Neural crest cell (in vitro differentiated cells): Measurements from ENCODE around the gene KIF18A. TPM values are rescaled to one million over a fixed set of nuclear protein-coding genes. Genes with fewer than 3 reads are reported as not detected.

Experiments used
- DNase-seq: peaks from one replicate; pipeline ENCODE4 v3.0.0; 2021; ENCODE audit warnings: low read depth, mixed read lengths, low spot score
- H3K27ac Mint-ChIP-seq: one replicate; pipeline ENCODE4 v1.8.0; 2021; ENCODE audit warnings: mild to moderate bottlenecking, mixed read lengths; ENCODE audit not compliant: unreplicated experiment
- H3K27me3 Mint-ChIP-seq: 2 replicates; pipeline ENCODE4 v1.8.0; 2021; ENCODE audit warnings: low read depth, mild to moderate bottlenecking, mixed read lengths
- H3K36me3 Mint-ChIP-seq: 2 replicates; pipeline ENCODE4 v1.8.0; 2021; ENCODE audit warnings: low read depth, mild to moderate bottlenecking, mixed read lengths
- H3K4me1 Mint-ChIP-seq: 2 replicates; pipeline ENCODE4 v1.8.0; 2021; ENCODE audit warnings: mixed read lengths
- H3K4me3 Mint-ChIP-seq: one replicate; pipeline ENCODE4 v1.8.0; 2021; ENCODE audit warnings: mild to moderate bottlenecking, mixed read lengths
- H3K9me3 Mint-ChIP-seq: 2 replicates; pipeline ENCODE4 v1.8.0; 2021; ENCODE audit warnings: mixed read lengths
- total RNA-seq: library from RNA; stranded (reverse); gene quantifications from 2 replicates; pipeline ENCODE4 v1.2.1, GENCODE V29; 2021
- TF ChIP-seq, protein P1 (sequence below): fragments of 200-600 bp; sonication (generic); conservative IDR thresholded peaks from 2 replicates; pipeline ENCODE4 v1.5.0; 2021; ENCODE audit warnings: antibody characterized with exemption, mild to moderate bottlenecking

The KIF18A gene
- total RNA-seq, 1 donor from 2014 or later: 28.2 TPM

DNA sequence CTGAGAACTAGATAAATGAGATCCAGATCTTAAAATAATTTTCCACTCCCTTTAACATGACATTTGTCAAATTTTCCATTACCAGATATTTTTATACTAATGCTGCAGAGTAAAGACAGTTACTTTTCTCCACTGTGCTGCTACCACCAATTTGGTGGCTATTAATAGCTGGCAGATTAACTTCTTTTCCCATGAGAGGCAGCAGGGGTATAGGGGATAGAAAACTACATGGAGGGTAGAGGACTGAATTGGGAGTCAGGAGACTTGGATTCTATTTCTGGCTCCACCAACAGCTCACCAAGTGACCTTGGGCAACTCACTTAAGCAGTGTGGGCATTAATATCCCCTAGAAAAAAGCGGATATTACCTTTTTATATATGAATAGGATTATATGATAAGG, 69.2 kb downstream of the KIF18A start:
- Mint-ChIP-seq H3K27me3 (no peaks in the 10 kb centered on the region), H3K9me3 (no peaks in the 10 kb centered on the region), H3K4me3 (no peak overlapping the region), H3K27ac (no peak overlapping the region), H3K4me1 (no peaks in the 10 kb centered on the region), H3K36me3 (peaks cover 9% of the 10 kb centered on the region)
- TF ChIP-seq, protein P1, sequence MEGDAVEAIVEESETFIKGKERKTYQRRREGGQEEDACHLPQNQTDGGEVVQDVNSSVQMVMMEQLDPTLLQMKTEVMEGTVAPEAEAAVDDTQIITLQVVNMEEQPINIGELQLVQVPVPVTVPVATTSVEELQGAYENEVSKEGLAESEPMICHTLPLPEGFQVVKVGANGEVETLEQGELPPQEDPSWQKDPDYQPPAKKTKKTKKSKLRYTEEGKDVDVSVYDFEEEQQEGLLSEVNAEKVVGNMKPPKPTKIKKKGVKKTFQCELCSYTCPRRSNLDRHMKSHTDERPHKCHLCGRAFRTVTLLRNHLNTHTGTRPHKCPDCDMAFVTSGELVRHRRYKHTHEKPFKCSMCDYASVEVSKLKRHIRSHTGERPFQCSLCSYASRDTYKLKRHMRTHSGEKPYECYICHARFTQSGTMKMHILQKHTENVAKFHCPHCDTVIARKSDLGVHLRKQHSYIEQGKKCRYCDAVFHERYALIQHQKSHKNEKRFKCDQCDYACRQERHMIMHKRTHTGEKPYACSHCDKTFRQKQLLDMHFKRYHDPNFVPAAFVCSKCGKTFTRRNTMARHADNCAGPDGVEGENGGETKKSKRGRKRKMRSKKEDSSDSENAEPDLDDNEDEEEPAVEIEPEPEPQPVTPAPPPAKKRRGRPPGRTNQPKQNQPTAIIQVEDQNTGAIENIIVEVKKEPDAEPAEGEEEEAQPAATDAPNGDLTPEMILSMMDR: no peak
- DNase-seq: no peak

DNA sequence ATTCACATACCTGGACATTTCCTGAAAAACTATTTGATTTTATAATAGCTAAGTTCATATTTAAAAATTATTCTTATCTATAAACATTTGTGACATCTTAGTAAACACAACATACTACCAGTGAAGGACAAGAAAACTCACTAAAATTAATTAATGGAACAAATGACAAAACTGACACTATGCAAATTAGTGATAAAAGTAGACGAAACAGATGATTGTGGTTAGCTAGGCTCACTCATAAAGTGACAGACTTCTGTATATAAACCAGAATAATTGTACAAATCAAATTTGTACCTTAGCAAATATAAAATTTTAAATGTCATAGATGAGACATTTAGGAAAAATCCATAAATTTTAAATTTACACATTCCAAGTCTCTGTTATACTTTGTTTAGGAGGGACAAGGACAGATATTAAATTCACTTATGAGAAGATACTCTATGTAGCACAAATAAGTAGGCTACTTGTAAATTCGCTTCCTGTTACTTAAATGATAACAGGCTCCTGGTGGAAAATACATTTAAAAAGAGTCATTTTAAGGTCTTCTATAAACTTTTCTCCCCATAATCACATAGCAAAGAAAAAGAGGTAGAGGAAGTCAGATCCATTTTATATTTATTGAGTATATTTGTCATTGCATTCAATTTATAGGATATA, 81.2 kb downstream of the KIF18A start:
- TF ChIP-seq, protein P1: no peak
- Mint-ChIP-seq H3K9me3 (no peaks in the 10 kb centered on the region), H3K4me1 (no peaks in the 10 kb centered on the region)

DNA sequence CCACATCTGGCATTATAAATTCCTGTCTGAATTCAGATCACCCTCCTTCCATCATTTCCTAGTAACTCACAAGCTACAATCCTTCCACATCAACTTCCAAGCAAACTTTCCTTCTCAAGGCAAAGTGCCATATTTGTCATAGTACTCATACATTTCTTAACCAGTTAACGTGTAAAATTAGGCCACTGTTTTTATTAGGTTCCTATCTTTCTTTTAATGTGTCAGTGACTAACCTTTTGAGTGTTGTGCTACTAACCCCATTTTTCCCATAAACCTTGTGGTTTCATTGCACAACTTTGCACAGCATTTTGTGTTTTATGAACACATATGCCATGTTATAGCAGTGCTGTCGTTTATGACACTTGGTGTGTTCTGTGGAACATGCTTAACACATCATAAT, 90.1 kb downstream of the KIF18A start:
- TF ChIP-seq, protein P1: no peak
- no peak for DNase-seq
- Mint-ChIP-seq H3K4me3 (no peak overlapping the region), H3K27me3 (no peaks in the 10 kb centered on the region), H3K4me1 (no peaks in the 10 kb centered on the region), H3K27ac (no peak overlapping the region), H3K9me3 (no peaks in the 10 kb centered on the region), H3K36me3 (peaks cover 4% of the 10 kb centered on the region)

More for the DNA sequence above, 81.2 kb downstream of the KIF18A start:
- H3K36me3 Mint-ChIP-seq: peaks cover 24% of the 10 kb centered on the region
- H3K27me3 Mint-ChIP-seq: no peaks in the 10 kb centered on the region
- no peak overlapping the region for H3K27ac Mint-ChIP-seq
- DNase-seq: no peak
- no peak overlapping the region for H3K4me3 Mint-ChIP-seq

DNA sequence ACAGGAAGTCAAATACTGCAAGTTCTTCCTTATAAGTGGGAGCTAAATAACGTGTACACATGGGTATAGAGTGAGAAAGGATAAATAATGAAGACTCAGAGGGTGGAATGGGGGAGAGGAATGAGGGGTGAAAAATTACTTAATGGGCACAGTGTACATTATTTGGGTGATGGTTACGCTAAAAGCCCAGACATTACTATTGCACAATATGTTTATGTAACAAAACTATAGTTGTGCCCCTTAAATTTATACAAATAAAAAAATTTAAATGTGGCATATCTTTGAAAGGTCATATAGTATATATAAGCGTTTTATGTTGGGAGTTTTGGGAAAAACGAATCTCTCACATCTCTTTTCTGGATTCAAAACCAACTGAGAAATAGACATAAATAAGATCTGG, 96.1 kb downstream of the KIF18A start:
- no peak for DNase-seq
- no peak overlapping the region for H3K27ac Mint-ChIP-seq
- TF ChIP-seq, protein P1: no peak
- H3K9me3 Mint-ChIP-seq: no peaks in the 10 kb centered on the region
- H3K36me3 Mint-ChIP-seq: peaks cover 4% of the 10 kb centered on the region
- no peak overlapping the region for H3K4me3 Mint-ChIP-seq
- H3K4me1 Mint-ChIP-seq: no peaks in the 10 kb centered on the region
- no peaks in the 10 kb centered on the region for H3K27me3 Mint-ChIP-seq

DNA sequence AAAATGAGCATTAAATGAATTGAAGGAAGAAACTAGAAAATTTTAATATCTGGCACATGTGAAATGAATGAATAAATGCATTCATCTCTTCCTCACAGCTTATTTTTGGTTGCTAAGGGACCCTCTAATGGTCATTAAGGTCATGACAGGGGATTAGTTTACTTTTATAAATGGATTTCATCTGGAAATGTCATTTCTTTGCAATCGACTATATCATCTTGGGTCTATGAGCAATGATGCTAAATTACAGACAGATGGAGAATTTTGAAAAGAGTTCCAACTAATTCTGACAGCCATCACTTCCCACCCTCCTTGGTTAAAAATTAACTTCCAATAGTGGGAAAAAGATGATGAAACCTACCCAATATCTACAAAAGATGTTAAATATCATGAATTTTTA, 98.0 kb downstream of the KIF18A start:
- no peaks in the 10 kb centered on the region for H3K4me1 Mint-ChIP-seq
- H3K27me3 Mint-ChIP-seq: no peaks in the 10 kb centered on the region
- H3K4me3 Mint-ChIP-seq: no peak overlapping the region
- no peak for DNase-seq
- TF ChIP-seq, protein P1: no peak
- H3K9me3 Mint-ChIP-seq: no peaks in the 10 kb centered on the region
- no peak overlapping the region for H3K27ac Mint-ChIP-seq
- H3K36me3 Mint-ChIP-seq: peaks cover 10% of the 10 kb centered on the region
